K562 treated with DMSO at 1 percent for 12 hours (cell line): Measurements from ENCODE around the gene RO60. TPM values are rescaled to one million over a fixed set of nuclear protein-coding genes. Genes with fewer than 3 reads are reported as not detected.

Experiments
- total RNA-seq: library from RNA; unstranded; fragments of 300-600 nt; gene quantifications from 2 replicates; pipeline ENCODE4 v1.2.3, GENCODE V29; 2022; ENCODE audit not compliant: insufficient read depth

The RO60 gene
- total RNA-seq: 19.3 and 43.7 TPM in 2 replicates

DNA sequence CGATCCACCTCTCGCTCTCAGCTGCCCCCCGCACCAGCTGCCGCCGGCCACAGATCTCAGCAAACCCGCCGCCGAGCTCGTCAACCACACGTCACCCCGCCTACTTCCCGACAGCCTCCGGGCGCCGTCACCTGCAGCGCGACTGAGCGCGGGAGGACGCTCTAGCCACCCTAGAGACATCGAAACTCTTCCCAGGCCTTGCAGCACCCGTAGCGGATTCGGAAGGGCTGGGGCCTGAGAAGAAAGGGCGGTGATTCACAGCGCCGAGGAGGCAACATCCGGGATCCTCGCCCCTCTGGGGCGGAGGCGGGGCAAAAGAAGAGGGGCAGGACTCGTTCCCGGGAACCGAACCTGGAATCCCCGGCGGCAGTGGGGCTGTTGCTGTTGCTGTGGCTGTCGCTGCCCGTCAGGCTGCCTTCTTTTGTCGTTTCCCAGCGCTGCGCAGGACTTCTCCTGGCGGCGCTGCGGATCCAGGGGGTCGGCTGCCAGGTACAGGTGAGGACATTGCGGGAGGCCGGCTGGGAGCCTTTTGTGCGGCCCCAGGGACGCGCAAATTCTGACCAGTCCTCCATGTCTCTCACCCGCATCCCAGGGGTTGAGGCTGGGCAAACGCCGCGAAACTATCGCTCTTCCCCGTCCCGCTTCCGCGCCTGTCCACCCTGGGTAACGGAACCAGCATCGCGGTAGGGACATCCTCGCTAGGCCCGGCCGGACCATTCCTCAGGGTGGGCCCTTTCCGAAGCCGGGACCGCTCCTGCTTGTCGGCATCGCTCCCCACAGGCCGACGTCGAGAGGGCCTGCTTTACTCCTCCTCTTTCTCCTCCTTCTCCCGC, at the start of gene RO60, which contains the start of gene UCHL5:
Gene RO60, plus strand, starts transcription at position 331 of the 833 bp plus-strand sequence. CDS start 9,443 bp downstream, outside the sequence.
Gene UCHL5, minus strand, starts transcription at position 79 of the 833 bp plus-strand sequence. CDS start 100 bp downstream, outside the sequence.

DNA sequence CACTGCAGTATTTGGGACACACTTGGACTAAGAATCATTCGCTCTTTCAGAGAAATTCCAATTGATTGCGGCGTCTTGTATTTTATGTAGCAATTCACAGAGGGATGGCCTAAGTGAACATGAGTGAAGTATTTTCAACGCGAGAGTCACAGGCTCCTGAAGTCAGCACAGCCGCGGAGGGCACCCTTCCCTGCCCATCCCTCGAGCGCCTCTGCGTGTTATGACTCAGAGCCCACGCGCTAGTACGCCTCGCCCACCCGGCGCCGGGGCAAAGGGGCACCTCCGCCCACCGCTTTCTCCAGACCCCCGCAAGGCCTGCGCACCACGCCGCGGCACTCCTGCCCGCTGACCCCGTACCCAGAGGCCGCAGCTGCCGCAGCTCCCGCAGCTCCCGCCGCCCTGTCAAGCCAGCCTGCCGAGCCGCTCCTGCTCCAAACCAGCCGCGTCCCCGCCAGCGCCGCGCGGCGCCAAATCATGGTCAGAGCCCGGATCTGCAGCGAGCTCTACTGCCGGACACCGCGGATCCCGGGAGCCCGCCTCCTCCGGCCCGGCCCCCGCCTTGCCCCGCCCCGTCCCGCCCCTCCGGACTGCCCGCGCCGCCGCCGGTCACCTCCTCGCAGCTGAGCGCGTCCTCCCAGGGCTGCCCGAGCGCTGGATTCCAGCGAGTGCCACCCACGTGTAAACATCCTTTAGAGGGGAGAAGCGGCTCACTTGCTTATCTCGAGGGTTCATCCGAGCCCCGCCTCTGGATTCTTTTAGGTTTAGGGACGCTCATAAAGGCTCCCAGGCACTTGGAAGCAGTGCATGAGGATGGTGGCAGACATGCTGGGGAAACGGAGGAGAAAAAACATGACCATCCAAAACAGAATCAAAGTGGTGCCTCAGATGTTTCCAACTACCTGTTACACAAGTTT, 45.8 kb downstream of the RO60 start, which contains the start of gene GLRX2:
Gene GLRX2, minus strand, starts transcription at position 508 of the 914 bp plus-strand sequence. Its CDS starts 32 bp downstream, at position 476.

Other genes starting within 250 kb of the RO60 start
- 24.3 and 73.3 TPM in 2 replicates for gene UCHL5, start 252 bp upstream of the RO60 start, total RNA-seq
- 60.9 and 76.2 TPM in 2 replicates for gene GLRX2, start 45.8 kb downstream of the RO60 start, total RNA-seq
- gene CDC73, start 62.4 kb downstream of the RO60 start, total RNA-seq: 11.8 and 31.4 TPM in 2 replicates
- gene B3GALT2, start 127.0 kb downstream of the RO60 start, total RNA-seq: not detected in 2 replicates